ENCODE measurements around the gene MAP3K20.

DNA sequence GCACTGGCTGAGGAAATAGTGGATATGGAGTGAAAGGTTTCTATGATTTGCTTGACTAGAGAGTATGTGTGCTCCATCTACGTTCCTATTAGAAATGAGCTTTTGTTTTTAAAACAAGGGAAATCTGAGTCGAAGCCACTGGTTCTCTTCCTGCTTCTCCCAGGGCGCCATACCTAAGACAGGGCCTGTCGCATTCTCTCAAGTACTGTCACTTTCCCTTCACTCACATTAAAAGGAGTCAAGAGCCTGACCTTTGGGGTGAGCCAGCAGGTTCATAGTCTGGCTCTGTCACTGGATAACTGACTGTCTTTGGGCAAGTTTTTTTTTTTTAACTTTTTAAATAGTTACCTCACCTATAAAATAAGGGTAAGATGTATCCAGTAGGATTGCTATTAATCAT lies 121.0 kb downstream of the MAP3K20 start:
- TF ChIP-seq, protein P1, sequence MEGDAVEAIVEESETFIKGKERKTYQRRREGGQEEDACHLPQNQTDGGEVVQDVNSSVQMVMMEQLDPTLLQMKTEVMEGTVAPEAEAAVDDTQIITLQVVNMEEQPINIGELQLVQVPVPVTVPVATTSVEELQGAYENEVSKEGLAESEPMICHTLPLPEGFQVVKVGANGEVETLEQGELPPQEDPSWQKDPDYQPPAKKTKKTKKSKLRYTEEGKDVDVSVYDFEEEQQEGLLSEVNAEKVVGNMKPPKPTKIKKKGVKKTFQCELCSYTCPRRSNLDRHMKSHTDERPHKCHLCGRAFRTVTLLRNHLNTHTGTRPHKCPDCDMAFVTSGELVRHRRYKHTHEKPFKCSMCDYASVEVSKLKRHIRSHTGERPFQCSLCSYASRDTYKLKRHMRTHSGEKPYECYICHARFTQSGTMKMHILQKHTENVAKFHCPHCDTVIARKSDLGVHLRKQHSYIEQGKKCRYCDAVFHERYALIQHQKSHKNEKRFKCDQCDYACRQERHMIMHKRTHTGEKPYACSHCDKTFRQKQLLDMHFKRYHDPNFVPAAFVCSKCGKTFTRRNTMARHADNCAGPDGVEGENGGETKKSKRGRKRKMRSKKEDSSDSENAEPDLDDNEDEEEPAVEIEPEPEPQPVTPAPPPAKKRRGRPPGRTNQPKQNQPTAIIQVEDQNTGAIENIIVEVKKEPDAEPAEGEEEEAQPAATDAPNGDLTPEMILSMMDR (conservative IDR thresholded peaks at IDR 0.05 in 1 of 2, IDR thresholded peaks at IDR 0.05 in 1 of 2; ENCODE audit: low read depth in 1 of 2, low read length in 2 of 2), result no peak
- TF ChIP-seq EZH2 (IDR thresholded peaks at IDR 0.05; ENCODE audit: low read length, missing control alignments), result no peak
